Measurements from ENCODE around the gene KRT8. TPM values are rescaled to one million over a fixed set of nuclear protein-coding genes. Genes with fewer than 3 reads are reported as not detected.

KRT8 gene
- total and polyA plus RNA-seq, 10 of the 15 experiments (the other 5 are each of a cell fraction or from before 2014, with no cell fraction given): 0.11 to 5.6 (median 0.37) TPM; not detected in 1

DNA sequence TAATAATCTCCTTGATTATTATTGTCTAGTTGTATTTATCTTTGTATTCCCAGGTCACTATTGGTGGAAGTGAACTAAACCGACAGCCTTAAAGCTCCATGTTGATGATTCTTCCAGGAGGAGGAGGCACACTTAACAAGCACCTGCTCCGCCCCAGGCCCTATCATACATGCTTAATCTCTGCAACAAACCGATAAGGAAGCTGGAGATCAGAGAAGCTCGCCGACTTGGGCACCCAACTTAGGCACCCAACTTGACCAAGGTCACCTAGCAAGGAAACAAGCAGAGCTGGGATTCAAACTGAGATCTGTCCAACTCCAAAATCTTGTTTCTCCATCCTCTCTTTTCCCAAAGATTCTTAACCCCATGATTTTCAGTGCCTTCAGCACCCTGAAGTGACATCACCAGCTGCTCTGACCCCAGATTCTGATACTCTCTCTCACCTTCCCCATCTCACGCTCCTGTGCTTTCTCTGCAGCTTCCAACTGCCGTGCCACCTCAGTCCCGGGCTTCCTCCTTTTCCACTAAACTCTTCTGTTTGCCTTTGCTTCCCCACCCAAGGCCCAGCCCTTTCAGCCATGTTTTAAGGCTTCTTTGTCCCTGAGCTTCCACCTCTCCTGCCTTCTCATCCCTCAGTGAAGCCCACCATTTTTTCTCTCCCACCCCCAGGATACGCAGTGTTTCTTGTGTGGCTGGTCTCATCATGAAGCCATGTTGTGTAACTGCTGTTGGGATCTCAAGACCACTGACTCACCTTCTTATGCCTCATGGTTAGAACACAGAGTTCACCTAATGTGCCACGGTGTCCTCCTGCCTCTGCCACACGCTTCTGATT, 37.4 kb upstream of the KRT8 start:
- Histone ChIP-seq H3K27ac (ENCODE audit: control insufficient read depth, insufficient read depth) (no peak overlapping the region), H3K27me3 (replicated peaks in 1 of 2; ENCODE audit: control insufficient read depth in 2 of 2, insufficient read depth in 2 of 2, low read length in 1 of 2) (peaks cover 4 to 7% of the 10 kb centered on the region in 2 experiments), H3K4me3 (no peak overlapping the region), H3K79me2 (ENCODE audit: control insufficient read depth, insufficient read depth, low read length) (no peaks in the 10 kb centered on the region), H3K4me1 (ENCODE audit: control insufficient read depth, insufficient read depth, low read length) (no peaks in the 10 kb centered on the region), H2AFZ (ENCODE audit: control insufficient read depth, low read depth, low read length) (no peak overlapping the region), H3K4me2 (ENCODE audit: control insufficient read depth, insufficient read depth) (no peak overlapping the region), H3K9ac (ENCODE audit: control insufficient read depth, insufficient read depth, low read length) (no peak overlapping the region), H4K20me1 (ENCODE audit: control insufficient read depth, insufficient read depth) (no peaks in the 10 kb centered on the region; the same call in 1 of the 2 replicates), H3K36me3 (ENCODE audit: control insufficient read depth in 2 of 2, insufficient read depth in 2 of 2, low read length in 1 of 2) (no peaks in the 10 kb centered on the region), H3K9me3 (replicated peaks; ENCODE audit: control insufficient read depth, insufficient read depth, low read length) (no peaks in the 10 kb centered on the region)
- RAD21 ChIA-PET (ENCODE audit: unreplicated experiment): no interaction called here
- WGBS (ENCODE audit: insufficient coverage, insufficient replicate concordance, low lambda C conversion rate, missing lambda C conversion rate): 31% methylated on average over 11 of the region's 11 CpGs
- intact Hi-C loops (cut with micrococcal nuclease; ENCODE audit: unreplicated experiment): no loop called here
- ATAC-seq (no peak), DNase-seq (ENCODE audit: low read depth, low spot score) (no peak), FAIRE-seq (no peak)
- CTCF ChIA-PET: interaction anchor here (0.6 to 3.9 kb wide), 2 partner anchors 12 to 58 kb away, joined by 3 to 22 read pairs; no protein-coding TSS in a partner anchor
- POLR2A ChIA-PET: no interaction called here
- SMC1A ChIA-PET (ENCODE audit: uncharacterized antibody, unreplicated experiment): no interaction called here
- BruUV-seq (replicated peaks): no TSS peak
- in situ Hi-C loops (cut with MboI): no loop called here
- TF ChIP-seq ZNF687 (IDR thresholded peaks at IDR 0.05) (no peak), FOS (IDR thresholded peaks at IDR 0.05; ENCODE audit: borderline replicate concordance, extremely low read depth, insufficient read length) (no peak), CTCF (IDR thresholded peaks at IDR 0.05 in 2 of 3, conservative IDR thresholded peaks at IDR 0.05 in 1 of 3; ENCODE audit: control insufficient read depth in 2 of 3, extremely low read depth in 1 of 3, insufficient read depth in 1 of 3, low read depth in 3 of 3, low read length in 3 of 3) (no peak), ZNF24 (IDR thresholded peaks at IDR 0.05) (no peak), RB1 (IDR thresholded peaks at IDR 0.05; ENCODE audit: borderline replicate concordance) (no peak), ASH2L (IDR thresholded peaks at IDR 0.05; ENCODE audit: borderline replicate concordance, low read depth) (no peak), SUPT20H (IDR thresholded peaks at IDR 0.05; ENCODE audit: borderline replicate concordance, control insufficient read depth, low read depth, low read length) (no peak), EZH2 (IDR thresholded peaks at IDR 0.05; ENCODE audit: borderline replicate concordance, control insufficient read depth, low read depth, low read length) (no peak), NFIC (IDR thresholded peaks at IDR 0.05; ENCODE audit: low read depth, low read length) (no peak), MEF2B (IDR thresholded peaks at IDR 0.05; ENCODE audit: partially characterized antibody, poor library complexity, severe bottlenecking) (no peak), POLR2AphosphoS5 (IDR thresholded peaks at IDR 0.05; ENCODE audit: low read length) (no peak), SMARCA5 (IDR thresholded peaks at IDR 0.05) (no peak)
- TF ChIP-seq, protein P1, sequence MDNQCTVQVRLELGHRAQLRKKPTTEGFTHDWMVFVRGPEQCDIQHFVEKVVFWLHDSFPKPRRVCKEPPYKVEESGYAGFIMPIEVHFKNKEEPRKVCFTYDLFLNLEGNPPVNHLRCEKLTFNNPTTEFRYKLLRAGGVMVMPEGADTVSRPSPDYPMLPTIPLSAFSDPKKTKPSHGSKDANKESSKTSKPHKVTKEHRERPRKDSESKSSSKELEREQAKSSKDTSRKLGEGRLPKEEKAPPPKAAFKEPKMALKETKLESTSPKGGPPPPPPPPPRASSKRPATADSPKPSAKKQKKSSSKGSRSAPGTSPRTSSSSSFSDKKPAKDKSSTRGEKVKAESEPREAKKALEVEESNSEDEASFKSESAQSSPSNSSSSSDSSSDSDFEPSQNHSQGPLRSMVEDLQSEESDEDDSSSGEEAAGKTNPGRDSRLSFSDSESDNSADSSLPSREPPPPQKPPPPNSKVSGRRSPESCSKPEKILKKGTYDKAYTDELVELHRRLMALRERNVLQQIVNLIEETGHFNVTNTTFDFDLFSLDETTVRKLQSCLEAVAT (IDR thresholded peaks at IDR 0.05): no peak
- TF ChIP-seq, protein P2, sequence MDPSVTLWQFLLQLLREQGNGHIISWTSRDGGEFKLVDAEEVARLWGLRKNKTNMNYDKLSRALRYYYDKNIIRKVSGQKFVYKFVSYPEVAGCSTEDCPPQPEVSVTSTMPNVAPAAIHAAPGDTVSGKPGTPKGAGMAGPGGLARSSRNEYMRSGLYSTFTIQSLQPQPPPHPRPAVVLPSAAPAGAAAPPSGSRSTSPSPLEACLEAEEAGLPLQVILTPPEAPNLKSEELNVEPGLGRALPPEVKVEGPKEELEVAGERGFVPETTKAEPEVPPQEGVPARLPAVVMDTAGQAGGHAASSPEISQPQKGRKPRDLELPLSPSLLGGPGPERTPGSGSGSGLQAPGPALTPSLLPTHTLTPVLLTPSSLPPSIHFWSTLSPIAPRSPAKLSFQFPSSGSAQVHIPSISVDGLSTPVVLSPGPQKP (IDR thresholded peaks at IDR 0.05; ENCODE audit: low read depth, low read length): no peak

Data from GM12878 (cell line).